ENCODE measurements around the gene PSME4. TPM values are rescaled to one million over a fixed set of nuclear protein-coding genes. Genes with fewer than 3 reads are reported as not detected.
"Not testable (repeated sequence)": the region's sequence is repeated elsewhere in the genome, so short reads cannot be mapped to it uniquely, and the experiment has no call there.

PSME4 gene
- total RNA-seq, 4 donors from 2014 or later, result 23.8 to 51.2 (median 34.2) TPM

GRCh38 chr2:53942280-53942679, 28.5 kb downstream of the PSME4 start:
- Histone ChIP-seq H3K4me1 (peaks cover 0 to 5% (median 2%) of the 10 kb centered on the region in 4 donors), H3K4me3 (no peak overlapping the region), H3K36me3 (peaks cover 0 to 24% (median 0%) of the 10 kb centered on the region in 3 donors), H3K27ac (no peak overlapping the region), H3K27me3 (no peaks in the 10 kb centered on the region), H3K9me3 (no peaks in the 10 kb centered on the region)
- no peak for DNase-seq
- TF ChIP-seq POLR2A (IDR thresholded peaks at IDR 0.05), result no peak
- TF ChIP-seq, protein P1, sequence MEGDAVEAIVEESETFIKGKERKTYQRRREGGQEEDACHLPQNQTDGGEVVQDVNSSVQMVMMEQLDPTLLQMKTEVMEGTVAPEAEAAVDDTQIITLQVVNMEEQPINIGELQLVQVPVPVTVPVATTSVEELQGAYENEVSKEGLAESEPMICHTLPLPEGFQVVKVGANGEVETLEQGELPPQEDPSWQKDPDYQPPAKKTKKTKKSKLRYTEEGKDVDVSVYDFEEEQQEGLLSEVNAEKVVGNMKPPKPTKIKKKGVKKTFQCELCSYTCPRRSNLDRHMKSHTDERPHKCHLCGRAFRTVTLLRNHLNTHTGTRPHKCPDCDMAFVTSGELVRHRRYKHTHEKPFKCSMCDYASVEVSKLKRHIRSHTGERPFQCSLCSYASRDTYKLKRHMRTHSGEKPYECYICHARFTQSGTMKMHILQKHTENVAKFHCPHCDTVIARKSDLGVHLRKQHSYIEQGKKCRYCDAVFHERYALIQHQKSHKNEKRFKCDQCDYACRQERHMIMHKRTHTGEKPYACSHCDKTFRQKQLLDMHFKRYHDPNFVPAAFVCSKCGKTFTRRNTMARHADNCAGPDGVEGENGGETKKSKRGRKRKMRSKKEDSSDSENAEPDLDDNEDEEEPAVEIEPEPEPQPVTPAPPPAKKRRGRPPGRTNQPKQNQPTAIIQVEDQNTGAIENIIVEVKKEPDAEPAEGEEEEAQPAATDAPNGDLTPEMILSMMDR (IDR thresholded peaks at IDR 0.05), result no peak

DNA sequence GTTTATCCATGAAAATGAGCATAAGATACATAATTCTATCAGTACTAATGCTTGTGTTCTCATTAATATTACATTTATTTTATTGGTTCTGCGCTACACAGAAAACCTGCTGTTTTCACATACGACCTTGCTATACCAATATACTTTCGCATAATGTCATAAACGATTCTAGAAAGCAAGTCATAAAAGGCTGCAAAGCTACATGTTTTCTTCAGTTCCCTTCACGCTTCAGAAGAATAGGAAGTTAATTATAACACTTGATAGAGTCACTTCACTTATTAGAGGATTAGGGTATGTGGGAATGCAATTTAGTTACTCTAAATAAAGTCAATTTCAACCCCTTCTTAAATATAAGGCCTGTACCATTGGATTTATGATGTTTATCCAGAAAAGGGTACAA, 29.0 kb downstream of the PSME4 start:
- Histone ChIP-seq H3K4me3 (no peak overlapping the region), H3K4me1 (peaks cover 0 to 5% (median 2%) of the 10 kb centered on the region in 4 donors), H3K27ac (no peak overlapping the region), H3K27me3 (no peaks in the 10 kb centered on the region), H3K36me3 (peaks cover 0 to 24% (median 0%) of the 10 kb centered on the region in 3 donors), H3K9me3 (no peaks in the 10 kb centered on the region)
- no peak for TF ChIP-seq POLR2A (IDR thresholded peaks at IDR 0.05)
- TF ChIP-seq, protein P1 (IDR thresholded peaks at IDR 0.05), result no peak
- DNase-seq, result no peak

- Histone ChIP-seq H3K4me1 (peaks cover 0 to 5% (median 0%) of the 10 kb centered on the region in 4 donors), H3K4me3 (no peak overlapping the region), H3K36me3 (peaks cover 0 to 28% (median 0%) of the 10 kb centered on the region in 3 donors), H3K9me3 (no peaks in the 10 kb centered on the region), H3K27ac (no peak overlapping the region), H3K27me3 (no peaks in the 10 kb centered on the region)
- no peak for DNase-seq
- TF ChIP-seq, protein P1 (IDR thresholded peaks at IDR 0.05), result no peak
- no peak for TF ChIP-seq POLR2A (IDR thresholded peaks at IDR 0.05)
Observed at GRCh38 chr2:53939656-53940055, 31.1 kb downstream of the PSME4 start.

DNA sequence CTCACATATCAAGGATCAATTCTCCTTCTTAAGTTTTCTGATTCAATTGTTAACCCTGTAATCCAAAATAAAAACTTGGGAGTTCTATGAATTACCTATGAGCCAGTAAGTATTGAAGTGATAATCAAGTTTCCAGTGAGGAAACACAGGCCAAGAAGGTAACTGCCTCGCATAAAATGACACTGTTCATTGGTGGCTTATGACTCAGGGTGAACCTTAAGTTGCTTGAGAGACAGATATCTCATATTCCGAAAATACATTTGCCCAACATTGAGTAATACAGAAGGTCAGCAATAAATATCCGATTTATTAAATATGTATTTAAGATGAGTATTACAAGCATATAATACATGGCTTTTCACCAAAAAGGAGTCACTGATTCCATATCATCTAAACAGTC, 31.9 kb downstream of the PSME4 start:
- Histone ChIP-seq H3K27me3 (no peaks in the 10 kb centered on the region), H3K9me3 (no peaks in the 10 kb centered on the region), H3K4me1 (peaks cover 0 to 5% (median 0%) of the 10 kb centered on the region in 4 donors), H3K4me3 (no peak overlapping the region), H3K36me3 (peaks cover 0 to 36% (median 0%) of the 10 kb centered on the region in 3 donors), H3K27ac (no peak overlapping the region)
- no peak for DNase-seq
- no peak for TF ChIP-seq POLR2A (IDR thresholded peaks at IDR 0.05)
- TF ChIP-seq, protein P1 (IDR thresholded peaks at IDR 0.05), result no peak

- no peak overlapping the region for H3K27ac ChIP-seq
- H3K36me3 ChIP-seq, result peaks cover 0 to 79% (median 0%) of the 10 kb centered on the region in 3 donors
- H3K27me3 ChIP-seq, result no peaks in the 10 kb centered on the region
- no peak for TF ChIP-seq POLR2A (IDR thresholded peaks at IDR 0.05)
- H3K4me3 ChIP-seq, result no peak overlapping the region
- no peak for DNase-seq
- H3K9me3 ChIP-seq, result no peaks in the 10 kb centered on the region
- H3K4me1 ChIP-seq, result no peaks in the 10 kb centered on the region
Observed at GRCh38 chr2:53933329-53933728, 37.5 kb downstream of the PSME4 start.

- not testable (repeated sequence) for DNase-seq, H3K27me3 ChIP-seq, H3K4me3 ChIP-seq, H3K9me3 ChIP-seq, H3K27ac ChIP-seq, H3K4me1 ChIP-seq
- peaks cover 0 to 90% (median 0%) of the 10 kb centered on the region in 3 donors for H3K36me3 ChIP-seq
Observed at GRCh38 chr2:53926321-53926720, 44.5 kb downstream of the PSME4 start.

DNA sequence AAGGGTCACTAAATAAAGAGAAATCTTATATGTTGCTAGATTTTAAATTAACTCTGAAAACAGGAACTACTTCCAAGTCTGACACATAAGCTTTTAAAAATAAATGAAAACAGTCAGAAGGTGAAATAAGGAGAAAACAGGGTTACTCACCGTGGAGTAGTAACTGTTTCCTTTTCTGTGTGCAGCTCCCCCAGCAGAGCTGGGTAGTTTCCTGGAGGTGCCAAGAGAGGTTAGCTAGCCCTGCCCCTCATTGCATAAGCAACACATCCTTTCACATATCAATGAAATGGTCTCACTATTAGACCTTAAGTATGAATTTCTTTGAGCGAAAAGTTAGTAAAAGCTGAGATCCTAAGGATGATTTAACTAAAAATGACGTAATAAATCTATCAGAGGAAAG, 57.1 kb downstream of the PSME4 start:
- no peak for TF ChIP-seq POLR2A (IDR thresholded peaks at IDR 0.05)
- TF ChIP-seq, protein P1 (IDR thresholded peaks at IDR 0.05), result no peak
- Histone ChIP-seq H3K4me3 (no peak overlapping the region), H3K27ac (no peak overlapping the region), H3K9me3 (no peaks in the 10 kb centered on the region), H3K4me1 (no peaks in the 10 kb centered on the region), H3K27me3 (no peaks in the 10 kb centered on the region), H3K36me3 (peaks cover 0 to 54% (median 0%) of the 10 kb centered on the region in 3 donors)
- no peak for DNase-seq

Data from Peyer's patch (tissue), 4 donors.